AG09319 (cell line): Measurements from ENCODE around the gene GPI.
"Not testable (repeated sequence)": the region's sequence is repeated elsewhere in the genome, so short reads cannot be mapped to it uniquely, and the experiment has no call there.

Experiments
- DNase-seq: peaks from one replicate; pipeline ENCODE4 v3.0.0-alpha.2; 2010; ENCODE audit warnings: low read depth; ENCODE audit errors: extremely low read depth
- TF ChIP-seq, protein P1 (sequence below): IDR thresholded peaks from 2 replicates; pipeline ENCODE4 v1.5.1; 2011; ENCODE audit warnings: low read depth, mild to moderate bottlenecking, inconsistent platforms, low read length, moderate library complexity

The GPI gene

GRCh38 chr19:34330116-34330515 is 34.9 kb upstream of the GPI start:
- TF ChIP-seq, protein P1, sequence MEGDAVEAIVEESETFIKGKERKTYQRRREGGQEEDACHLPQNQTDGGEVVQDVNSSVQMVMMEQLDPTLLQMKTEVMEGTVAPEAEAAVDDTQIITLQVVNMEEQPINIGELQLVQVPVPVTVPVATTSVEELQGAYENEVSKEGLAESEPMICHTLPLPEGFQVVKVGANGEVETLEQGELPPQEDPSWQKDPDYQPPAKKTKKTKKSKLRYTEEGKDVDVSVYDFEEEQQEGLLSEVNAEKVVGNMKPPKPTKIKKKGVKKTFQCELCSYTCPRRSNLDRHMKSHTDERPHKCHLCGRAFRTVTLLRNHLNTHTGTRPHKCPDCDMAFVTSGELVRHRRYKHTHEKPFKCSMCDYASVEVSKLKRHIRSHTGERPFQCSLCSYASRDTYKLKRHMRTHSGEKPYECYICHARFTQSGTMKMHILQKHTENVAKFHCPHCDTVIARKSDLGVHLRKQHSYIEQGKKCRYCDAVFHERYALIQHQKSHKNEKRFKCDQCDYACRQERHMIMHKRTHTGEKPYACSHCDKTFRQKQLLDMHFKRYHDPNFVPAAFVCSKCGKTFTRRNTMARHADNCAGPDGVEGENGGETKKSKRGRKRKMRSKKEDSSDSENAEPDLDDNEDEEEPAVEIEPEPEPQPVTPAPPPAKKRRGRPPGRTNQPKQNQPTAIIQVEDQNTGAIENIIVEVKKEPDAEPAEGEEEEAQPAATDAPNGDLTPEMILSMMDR = no peak
- DNase-seq = no peak

GRCh38 chr19:34330596-34330995 is 34.4 kb upstream of the GPI start:
- DNase-seq = not testable (repeated sequence)

- DNase-seq = not testable (repeated sequence)
Observed at GRCh38 chr19:34331596-34331995, 33.4 kb upstream of the GPI start.

DNA sequence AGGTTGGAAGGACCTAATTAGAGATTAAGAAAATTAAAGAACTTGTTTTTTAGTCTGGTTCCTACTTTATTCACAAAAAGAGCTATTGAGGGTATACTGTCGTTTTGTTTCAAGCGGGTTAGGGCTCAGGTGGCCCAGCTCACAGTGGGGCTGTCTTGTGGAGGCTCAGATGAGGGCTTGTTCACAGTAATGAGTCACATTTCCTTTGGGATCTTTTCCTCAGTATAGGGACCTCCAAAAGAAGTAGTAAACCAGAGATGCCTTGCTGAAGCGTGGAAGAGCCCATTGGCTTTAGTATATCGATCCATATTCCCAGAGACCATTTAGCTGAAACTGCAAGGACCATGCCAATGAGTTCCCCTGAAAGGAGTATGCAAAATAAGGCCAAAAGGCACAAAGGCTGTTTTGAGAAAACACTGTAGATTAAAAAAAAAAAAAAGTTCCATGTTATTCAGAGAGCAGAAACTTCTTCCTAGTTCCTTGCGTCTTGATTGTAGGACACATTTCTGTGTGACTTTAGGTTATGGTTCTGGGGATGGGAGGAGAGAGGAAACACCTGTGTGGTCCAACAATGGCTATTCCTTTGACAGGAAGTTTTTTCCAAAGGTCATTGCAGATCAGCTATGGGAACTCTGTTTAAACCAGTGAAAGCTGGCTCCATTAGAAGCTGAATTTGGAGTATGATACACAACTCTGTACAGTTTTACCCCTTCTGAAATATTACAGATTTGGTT is 32.8 kb upstream of the GPI start:
- TF ChIP-seq, protein P1 = no peak
- no peak for DNase-seq

DNA sequence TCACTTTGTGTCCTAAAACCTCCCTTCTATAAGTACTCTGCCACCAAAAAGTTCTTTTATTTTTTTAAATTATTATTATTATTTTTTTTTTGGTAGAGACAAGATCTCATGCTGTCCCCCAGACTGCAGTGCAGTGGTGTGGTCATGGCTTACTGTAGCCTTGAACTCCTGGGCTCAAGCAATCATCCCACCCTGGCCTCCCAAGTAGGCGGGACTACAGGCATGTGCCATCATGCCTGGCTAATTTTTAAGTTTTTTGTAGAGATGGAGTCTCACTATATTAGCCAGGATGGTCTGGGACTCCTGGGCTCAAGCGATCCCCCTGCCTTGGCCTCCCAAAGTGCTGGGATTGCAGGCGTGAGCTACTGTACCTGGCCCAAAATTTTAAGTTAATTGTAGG is 29.1 kb upstream of the GPI start:
- TF ChIP-seq, protein P1 = no peak
- DNase-seq = no peak

GRCh38 chr19:34336781-34337271 is 28.2 kb upstream of the GPI start:
- no peak for DNase-seq
- TF ChIP-seq, protein P1 = peak; percentile 62

DNA sequence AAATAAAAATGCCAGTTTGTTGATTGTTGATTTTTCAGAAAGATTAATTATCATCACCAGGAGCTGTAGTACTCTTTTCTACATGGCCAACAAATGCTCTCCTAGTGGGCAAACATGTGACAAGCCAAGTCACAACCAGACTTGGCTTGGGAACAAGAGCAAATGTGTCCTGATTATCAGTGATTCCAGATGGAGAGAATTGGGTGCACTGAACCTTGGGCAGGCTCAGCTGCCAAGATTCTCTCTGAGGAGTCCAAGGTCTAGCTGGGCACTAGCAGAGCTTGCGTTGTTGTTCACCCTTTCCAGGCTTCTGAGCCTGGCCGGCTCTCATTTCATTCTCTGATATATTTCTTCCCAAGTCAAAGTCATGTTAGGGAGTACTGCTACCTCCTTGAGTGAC is 27.3 kb upstream of the GPI start:
- TF ChIP-seq, protein P1 = no peak
- no peak for DNase-seq

- no peak for DNase-seq
- TF ChIP-seq, protein P1 = no peak
Observed at GRCh38 chr19:34341935-34342680, 22.9 kb upstream of the GPI start.
